ENCODE results near the gene STAG1.

DNA sequence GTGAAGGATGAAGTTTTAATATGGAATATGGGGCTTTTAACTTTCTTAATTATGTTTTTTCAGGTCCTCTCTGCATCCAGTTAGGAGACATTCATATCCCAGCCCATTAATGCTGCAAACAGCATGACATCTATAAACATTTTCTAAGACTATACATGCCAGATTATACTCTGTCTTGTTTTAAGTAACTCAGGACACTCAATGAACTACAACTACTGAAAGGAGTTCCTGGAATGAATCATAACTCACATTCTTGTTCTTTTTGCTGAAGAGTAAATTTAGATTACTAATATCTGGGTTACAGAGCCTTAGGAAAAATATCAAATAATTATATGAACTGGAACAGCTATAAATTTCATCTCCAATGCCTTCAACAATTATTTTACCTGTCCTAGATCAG lies 167.4 kb downstream of the STAG1 start:
- TF ChIP-seq, protein P1, sequence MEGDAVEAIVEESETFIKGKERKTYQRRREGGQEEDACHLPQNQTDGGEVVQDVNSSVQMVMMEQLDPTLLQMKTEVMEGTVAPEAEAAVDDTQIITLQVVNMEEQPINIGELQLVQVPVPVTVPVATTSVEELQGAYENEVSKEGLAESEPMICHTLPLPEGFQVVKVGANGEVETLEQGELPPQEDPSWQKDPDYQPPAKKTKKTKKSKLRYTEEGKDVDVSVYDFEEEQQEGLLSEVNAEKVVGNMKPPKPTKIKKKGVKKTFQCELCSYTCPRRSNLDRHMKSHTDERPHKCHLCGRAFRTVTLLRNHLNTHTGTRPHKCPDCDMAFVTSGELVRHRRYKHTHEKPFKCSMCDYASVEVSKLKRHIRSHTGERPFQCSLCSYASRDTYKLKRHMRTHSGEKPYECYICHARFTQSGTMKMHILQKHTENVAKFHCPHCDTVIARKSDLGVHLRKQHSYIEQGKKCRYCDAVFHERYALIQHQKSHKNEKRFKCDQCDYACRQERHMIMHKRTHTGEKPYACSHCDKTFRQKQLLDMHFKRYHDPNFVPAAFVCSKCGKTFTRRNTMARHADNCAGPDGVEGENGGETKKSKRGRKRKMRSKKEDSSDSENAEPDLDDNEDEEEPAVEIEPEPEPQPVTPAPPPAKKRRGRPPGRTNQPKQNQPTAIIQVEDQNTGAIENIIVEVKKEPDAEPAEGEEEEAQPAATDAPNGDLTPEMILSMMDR (conservative IDR thresholded peaks at IDR 0.05 in 1 of 2, IDR thresholded peaks at IDR 0.05 in 1 of 2; ENCODE audit: extremely low read depth in 1 of 2, insufficient read depth in 1 of 2, low read depth in 1 of 2, low read length in 2 of 2) = no peak
- no peak for TF ChIP-seq EZH2 (IDR thresholded peaks at IDR 0.05; ENCODE audit: borderline replicate concordance, low read length)

Data from mammary epithelial cell (primary cell).